ENCODE data around the gene OSBP. TPM values are rescaled to one million over a fixed set of nuclear protein-coding genes. Genes with fewer than 3 reads are reported as not detected.

The OSBP gene
- polyA plus RNA-seq, 1 donor (not counting 4 experiments of a cell fraction or from before 2014, with no cell fraction given): 31.9 TPM

DNA sequence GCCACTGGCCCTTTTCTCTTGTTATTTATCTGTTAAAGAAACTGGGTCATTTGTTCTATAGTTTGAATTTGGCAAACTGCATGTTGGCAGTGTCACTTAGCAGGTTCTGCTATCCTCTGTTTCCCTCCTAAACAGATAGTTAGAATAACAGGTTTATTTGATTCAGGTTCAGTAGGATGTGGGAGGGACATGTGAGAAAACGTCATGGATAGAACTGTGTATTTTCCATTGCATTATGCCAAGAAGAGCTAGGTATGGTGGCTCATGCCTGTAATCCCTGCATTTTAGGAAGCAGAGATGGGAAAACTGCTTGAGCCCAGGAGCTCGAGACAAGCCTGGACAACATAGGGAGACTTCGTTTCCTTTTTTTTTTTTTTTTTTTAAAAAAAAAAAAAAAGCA is 29.0 kb upstream of the OSBP start:
- no peak overlapping the region for H2AFZ ChIP-seq (ENCODE audit: control insufficient read depth, low read length)
- no peak overlapping the region for H3K27ac ChIP-seq (ENCODE audit: control insufficient read depth, insufficient read depth, low read length)
- dilution Hi-C loops (cut with MboI; ENCODE audit: extremely low pct_ligation_motif_present, low sequenced_read_pairs): no loop called here
- DNase-seq (ENCODE audit: low read depth, low spot score) (no peak), FAIRE-seq (no peak)
- H3K36me3 ChIP-seq (ENCODE audit: control insufficient read depth in 2 of 2, extremely low read depth in 1 of 2, insufficient read depth in 2 of 2, low read length in 2 of 2): peaks cover 21 to 28% of the 10 kb centered on the region in 2 experiments
- TF ChIP-seq EZH2 (IDR thresholded peaks at IDR 0.05; ENCODE audit: low read length): no peak
- TF ChIP-seq, protein P1, sequence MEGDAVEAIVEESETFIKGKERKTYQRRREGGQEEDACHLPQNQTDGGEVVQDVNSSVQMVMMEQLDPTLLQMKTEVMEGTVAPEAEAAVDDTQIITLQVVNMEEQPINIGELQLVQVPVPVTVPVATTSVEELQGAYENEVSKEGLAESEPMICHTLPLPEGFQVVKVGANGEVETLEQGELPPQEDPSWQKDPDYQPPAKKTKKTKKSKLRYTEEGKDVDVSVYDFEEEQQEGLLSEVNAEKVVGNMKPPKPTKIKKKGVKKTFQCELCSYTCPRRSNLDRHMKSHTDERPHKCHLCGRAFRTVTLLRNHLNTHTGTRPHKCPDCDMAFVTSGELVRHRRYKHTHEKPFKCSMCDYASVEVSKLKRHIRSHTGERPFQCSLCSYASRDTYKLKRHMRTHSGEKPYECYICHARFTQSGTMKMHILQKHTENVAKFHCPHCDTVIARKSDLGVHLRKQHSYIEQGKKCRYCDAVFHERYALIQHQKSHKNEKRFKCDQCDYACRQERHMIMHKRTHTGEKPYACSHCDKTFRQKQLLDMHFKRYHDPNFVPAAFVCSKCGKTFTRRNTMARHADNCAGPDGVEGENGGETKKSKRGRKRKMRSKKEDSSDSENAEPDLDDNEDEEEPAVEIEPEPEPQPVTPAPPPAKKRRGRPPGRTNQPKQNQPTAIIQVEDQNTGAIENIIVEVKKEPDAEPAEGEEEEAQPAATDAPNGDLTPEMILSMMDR (optimal IDR thresholded peaks at IDR 0.05 in 1 of 3, IDR thresholded peaks at IDR 0.05 in 1 of 3, conservative IDR thresholded peaks at IDR 0.05 in 1 of 3; ENCODE audit: extremely low read depth in 1 of 3, insufficient read depth in 2 of 3, low read length in 3 of 3): no peak
- no peak overlapping the region for H3K4me3 ChIP-seq (ENCODE audit: control insufficient read depth in 2 of 3, extremely low read depth in 1 of 3, insufficient read depth in 2 of 3, low read depth in 1 of 3, low read length in 3 of 3)
- no peaks in the 10 kb centered on the region for H3K27me3 ChIP-seq (ENCODE audit: control insufficient read depth, extremely low read depth, insufficient read depth, low read length)
- no peaks in the 10 kb centered on the region for H3K9me1 ChIP-seq (ENCODE audit: control insufficient read depth, extremely low read depth, insufficient read depth, low read length)
- no peaks in the 10 kb centered on the region for H3K4me1 ChIP-seq (ENCODE audit: control insufficient read depth, extremely low read depth, insufficient read depth, low read length)
- no peak overlapping the region for H3K4me2 ChIP-seq (ENCODE audit: control insufficient read depth, extremely low read depth, insufficient read depth, low read depth, low read length)
- H4K20me1 ChIP-seq (ENCODE audit: control insufficient read depth, extremely low read depth, insufficient read depth, low read length): no peaks in the 10 kb centered on the region
- H3K9ac ChIP-seq (ENCODE audit: control insufficient read depth, extremely low read depth, insufficient read depth, low read length): no peak overlapping the region
- no peaks in the 10 kb centered on the region for H3K9me3 ChIP-seq (ENCODE audit: control insufficient read depth, low read depth, low read length)
- peaks cover 2% of the 10 kb centered on the region for H3K79me2 ChIP-seq (ENCODE audit: control insufficient read depth, insufficient read depth, low read length)

DNA sequence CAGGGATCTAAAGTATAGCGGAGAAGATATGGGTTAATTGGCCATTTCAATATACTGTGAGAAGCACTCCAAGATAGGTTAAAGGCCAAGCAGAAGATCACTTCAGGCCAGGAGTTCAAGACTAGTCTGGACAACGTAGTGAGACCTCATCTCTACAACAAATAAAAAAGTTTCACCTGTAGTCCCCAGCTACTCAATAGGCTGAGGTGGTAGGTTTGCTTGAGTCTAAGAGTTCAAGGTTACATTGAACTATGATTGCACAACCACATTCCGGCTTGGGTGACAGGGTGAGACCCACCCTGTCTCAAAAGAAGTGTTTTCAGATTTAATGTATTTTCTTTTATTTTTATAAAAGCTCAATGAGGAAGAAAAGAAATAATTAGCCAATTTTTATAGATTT is 27.8 kb upstream of the OSBP start:
- Histone ChIP-seq H2AFZ (ENCODE audit: control insufficient read depth, low read length) (no peak overlapping the region), H3K9me1 (ENCODE audit: control insufficient read depth, extremely low read depth, insufficient read depth, low read length) (no peaks in the 10 kb centered on the region), H3K4me3 (ENCODE audit: control insufficient read depth in 2 of 3, extremely low read depth in 1 of 3, insufficient read depth in 2 of 3, low read depth in 1 of 3, low read length in 3 of 3) (no peak overlapping the region), H3K9me3 (ENCODE audit: control insufficient read depth, low read depth, low read length) (no peaks in the 10 kb centered on the region), H3K9ac (ENCODE audit: control insufficient read depth, extremely low read depth, insufficient read depth, low read length) (no peak overlapping the region), H3K27ac (ENCODE audit: control insufficient read depth, insufficient read depth, low read length) (no peak overlapping the region), H3K79me2 (ENCODE audit: control insufficient read depth, insufficient read depth, low read length) (peaks cover 2% of the 10 kb centered on the region), H3K36me3 (ENCODE audit: control insufficient read depth in 2 of 2, extremely low read depth in 1 of 2, insufficient read depth in 2 of 2, low read length in 2 of 2) (peaks cover 26 to 28% of the 10 kb centered on the region in 2 experiments), H3K4me1 (ENCODE audit: control insufficient read depth, extremely low read depth, insufficient read depth, low read length) (no peaks in the 10 kb centered on the region), H3K27me3 (ENCODE audit: control insufficient read depth, extremely low read depth, insufficient read depth, low read length) (no peaks in the 10 kb centered on the region), H3K4me2 (ENCODE audit: control insufficient read depth, extremely low read depth, insufficient read depth, low read depth, low read length) (no peak overlapping the region), H4K20me1 (ENCODE audit: control insufficient read depth, extremely low read depth, insufficient read depth, low read length) (no peaks in the 10 kb centered on the region)
- DNase-seq (ENCODE audit: low read depth, low spot score) (no peak), FAIRE-seq (no peak)
- TF ChIP-seq EZH2 (IDR thresholded peaks at IDR 0.05; ENCODE audit: low read length): no peak
- TF ChIP-seq, protein P1 (optimal IDR thresholded peaks at IDR 0.05 in 1 of 3, IDR thresholded peaks at IDR 0.05 in 1 of 3, conservative IDR thresholded peaks at IDR 0.05 in 1 of 3; ENCODE audit: extremely low read depth in 1 of 3, insufficient read depth in 2 of 3, low read length in 3 of 3): no peak
- dilution Hi-C loops (cut with MboI; ENCODE audit: extremely low pct_ligation_motif_present, low sequenced_read_pairs): no loop called here
